Anterior cingulate cortex (tissue), 58 donors: Measurements from ENCODE around the gene HECTD1.
"Not testable (repeated sequence)": the region's sequence is repeated elsewhere in the genome, so short reads cannot be mapped to it uniquely, and the experiment has no call there.

Source experiments
- DNase-seq, 58 donors: peaks; one replicate each; lab custom pipeline; 2025; lab: John Stamatoyannopoulos, UW

HECTD1 gene

GRCh38 chr14:31197671-31198070, 9.9 kb downstream of the HECTD1 start:
- DNase-seq: no peak

- DNase-seq: no peak
These were observed 10.6 kb downstream of the HECTD1 start for GRCh38 chr14:31196839-31197492.

- DNase-seq: no peak
These were observed 12.9 kb downstream of the HECTD1 start for GRCh38 chr14:31194661-31195060.

- no peak for DNase-seq
These were observed 13.5 kb downstream of the HECTD1 start for GRCh38 chr14:31194095-31194494.

- not testable (repeated sequence) for DNase-seq
These were observed 15.0 kb downstream of the HECTD1 start for GRCh38 chr14:31192544-31192943.

- no peak for DNase-seq
These were observed 16.8 kb downstream of the HECTD1 start for GRCh38 chr14:31190717-31191263.

GRCh38 chr14:31190219-31190603, 17.4 kb downstream of the HECTD1 start:
- DNase-seq: no peak

GRCh38 chr14:31189346-31190218, 18.0 kb downstream of the HECTD1 start:
- DNase-seq: no peak

- DNase-seq: no peak
These were observed 18.8 kb downstream of the HECTD1 start for GRCh38 chr14:31188744-31189143.

GRCh38 chr14:31182016-31182415, 25.6 kb downstream of the HECTD1 start:
- DNase-seq: not testable (repeated sequence)

- no peak for DNase-seq
These were observed 26.3 kb downstream of the HECTD1 start for GRCh38 chr14:31181271-31181670.

GRCh38 chr14:31180299-31181051, 27.1 kb downstream of the HECTD1 start:
- no peak for DNase-seq

- DNase-seq: no peak
These were observed 33.2 kb downstream of the HECTD1 start for GRCh38 chr14:31174433-31174832.

GRCh38 chr14:31173120-31173837, 34.3 kb downstream of the HECTD1 start:
- no peak for DNase-seq

GRCh38 chr14:31172084-31172483, 35.5 kb downstream of the HECTD1 start:
- DNase-seq: no peak

GRCh38 chr14:31170411-31170810, 37.2 kb downstream of the HECTD1 start:
- DNase-seq: no peak

GRCh38 chr14:31169877-31170276, 37.7 kb downstream of the HECTD1 start:
- DNase-seq: no peak

GRCh38 chr14:31167032-31167431, 40.6 kb downstream of the HECTD1 start:
- DNase-seq: no peak

- DNase-seq: no peak
These were observed 41.4 kb downstream of the HECTD1 start for GRCh38 chr14:31166271-31166561.

GRCh38 chr14:31164115-31164514, 43.5 kb downstream of the HECTD1 start:
- no peak for DNase-seq
